Neutrophil (primary cell): ENCODE measurements around the gene PHAF1.

Experiments used
- H3K27ac ChIP-seq: fragments of 200-600 bp; sonication (generic); 2 replicates; pipeline ENCODE4 v1.5.1; 2016; ENCODE audit warnings: mild to moderate bottlenecking, moderate library complexity
- H3K27me3 ChIP-seq: fragments of 200-600 bp; sonication (generic); 2 replicates; pipeline ENCODE4 v1.6.0; 2016; ENCODE audit warnings: mild to moderate bottlenecking
- H3K36me3 ChIP-seq: fragments of 200-600 bp; sonication (generic); 2 replicates; pipeline ENCODE4 v1.5.1; 2017
- H3K4me1 ChIP-seq, 2 experiments: fragments of 200-600 bp in 1 of 2; sonication (generic) in 1 of 2; 1 replicate in 1 of 2; 2 replicates in 1 of 2; pipeline versions ENCODE4 v1.5.1 to v1.6.1; 2013 to 2016; ENCODE audit warnings: low read depth in 1 of 2, low read length in 1 of 2, mild to moderate bottlenecking in 1 of 2, moderate library complexity in 1 of 2; ENCODE audit not compliant: control insufficient read depth in 1 of 2, insufficient read depth in 1 of 2
- H3K4me3 ChIP-seq, 2 experiments: fragments of 200-600 bp in 1 of 2; sonication (generic) in 1 of 2; 1 replicate in 1 of 2; 2 replicates in 1 of 2; pipeline ENCODE4 v1.5.1; 2013 to 2016; ENCODE audit warnings: low read depth in 1 of 2, low read length in 1 of 2, mild to moderate bottlenecking in 1 of 2, moderate library complexity in 1 of 2
- H3K9me3 ChIP-seq: fragments of 200-600 bp; sonication (generic); 2 replicates; pipeline ENCODE4 v1.5.1; 2016
- TF ChIP-seq, protein P1 (sequence below): fragments of 200-600 bp; sonication (generic); IDR thresholded peaks from 2 replicates; pipeline ENCODE4 v1.5.1; 2016; ENCODE audit warnings: antibody characterized with exemption

PHAF1 gene

DNA sequence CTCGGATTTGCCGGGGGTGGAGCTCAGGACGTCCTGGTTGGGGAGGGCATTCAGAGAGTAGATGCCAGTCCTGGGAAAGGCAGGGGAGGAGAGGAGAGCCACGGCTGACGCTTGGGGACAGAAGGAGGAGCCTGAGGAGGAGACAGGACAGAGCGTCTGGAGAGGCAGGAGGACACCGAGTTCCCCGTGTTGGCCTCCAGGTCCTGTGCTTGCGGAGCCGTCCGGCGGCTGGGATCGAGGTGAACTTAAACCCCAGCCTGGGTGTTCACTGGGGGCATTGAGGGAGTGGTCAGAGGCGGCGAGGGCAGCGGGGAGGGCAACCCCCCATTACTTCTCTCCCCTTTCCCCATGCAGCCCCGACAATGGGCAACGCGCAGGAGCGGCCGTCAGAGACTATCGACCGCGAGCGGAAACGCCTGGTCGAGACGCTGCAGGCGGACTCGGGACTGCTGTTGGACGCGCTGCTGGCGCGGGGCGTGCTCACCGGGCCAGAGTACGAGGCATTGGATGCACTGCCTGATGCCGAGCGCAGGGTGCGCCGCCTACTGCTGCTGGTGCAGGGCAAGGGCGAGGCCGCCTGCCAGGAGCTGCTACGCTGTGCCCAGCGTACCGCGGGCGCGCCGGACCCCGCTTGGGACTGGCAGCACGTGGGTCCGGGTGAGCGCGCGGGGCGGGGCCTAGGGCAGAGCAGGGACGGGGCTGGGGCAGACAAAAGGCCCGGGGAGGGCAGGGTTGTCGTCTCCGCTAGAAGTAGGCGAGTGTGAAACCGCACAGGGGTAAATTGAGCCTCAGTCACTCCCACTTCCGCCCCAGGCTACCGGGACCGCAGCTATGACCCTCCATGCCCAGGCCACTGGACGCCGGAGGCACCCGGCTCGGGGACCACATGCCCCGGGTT lies 64.3 kb downstream of the PHAF1 start:
- H3K27ac ChIP-seq, result no peak overlapping the region
- H3K4me3 ChIP-seq, result peak overlapping the region; percentile 20 to 60
- no peaks in the 10 kb centered on the region for H3K9me3 ChIP-seq
- peaks cover 100% of the 10 kb centered on the region for H3K27me3 ChIP-seq
- H3K36me3 ChIP-seq, result no peaks in the 10 kb centered on the region
- TF ChIP-seq, protein P1, sequence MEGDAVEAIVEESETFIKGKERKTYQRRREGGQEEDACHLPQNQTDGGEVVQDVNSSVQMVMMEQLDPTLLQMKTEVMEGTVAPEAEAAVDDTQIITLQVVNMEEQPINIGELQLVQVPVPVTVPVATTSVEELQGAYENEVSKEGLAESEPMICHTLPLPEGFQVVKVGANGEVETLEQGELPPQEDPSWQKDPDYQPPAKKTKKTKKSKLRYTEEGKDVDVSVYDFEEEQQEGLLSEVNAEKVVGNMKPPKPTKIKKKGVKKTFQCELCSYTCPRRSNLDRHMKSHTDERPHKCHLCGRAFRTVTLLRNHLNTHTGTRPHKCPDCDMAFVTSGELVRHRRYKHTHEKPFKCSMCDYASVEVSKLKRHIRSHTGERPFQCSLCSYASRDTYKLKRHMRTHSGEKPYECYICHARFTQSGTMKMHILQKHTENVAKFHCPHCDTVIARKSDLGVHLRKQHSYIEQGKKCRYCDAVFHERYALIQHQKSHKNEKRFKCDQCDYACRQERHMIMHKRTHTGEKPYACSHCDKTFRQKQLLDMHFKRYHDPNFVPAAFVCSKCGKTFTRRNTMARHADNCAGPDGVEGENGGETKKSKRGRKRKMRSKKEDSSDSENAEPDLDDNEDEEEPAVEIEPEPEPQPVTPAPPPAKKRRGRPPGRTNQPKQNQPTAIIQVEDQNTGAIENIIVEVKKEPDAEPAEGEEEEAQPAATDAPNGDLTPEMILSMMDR, result no peak
- H3K4me1 ChIP-seq, result peaks cover 33 to 38% of the 10 kb centered on the region in 2 experiments

DNA sequence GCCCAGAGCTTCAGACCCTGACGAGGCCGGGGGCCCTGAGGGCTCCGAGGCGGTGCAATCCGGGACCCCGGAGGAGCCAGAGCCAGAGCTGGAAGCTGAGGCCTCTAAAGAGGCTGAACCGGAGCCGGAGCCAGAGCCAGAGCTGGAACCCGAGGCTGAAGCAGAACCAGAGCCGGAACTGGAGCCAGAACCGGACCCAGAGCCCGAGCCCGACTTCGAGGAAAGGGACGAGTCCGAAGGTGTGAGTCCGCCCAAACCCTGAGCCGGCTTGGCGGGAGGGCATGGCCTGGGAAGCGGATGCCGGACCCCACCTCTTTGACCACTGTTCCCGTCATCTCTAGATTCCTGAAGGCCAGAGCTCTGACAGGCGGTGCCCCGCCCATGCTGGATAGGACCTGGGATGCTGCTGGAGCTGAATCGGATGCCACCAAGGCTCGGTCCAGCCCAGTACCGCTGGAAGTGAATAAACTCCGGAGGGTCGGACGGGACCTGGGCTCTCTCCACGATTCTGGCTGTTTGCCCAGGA lies 65.0 kb downstream of the PHAF1 start:
- peaks cover 32 to 38% of the 10 kb centered on the region in 2 experiments for H3K4me1 ChIP-seq
- H3K9me3 ChIP-seq, result no peaks in the 10 kb centered on the region
- TF ChIP-seq, protein P1, result no peak
- H3K4me3 ChIP-seq, result peak overlapping the region; percentile 20 to 60
- H3K27ac ChIP-seq, result no peak overlapping the region
- H3K36me3 ChIP-seq, result no peaks in the 10 kb centered on the region
- peaks cover 100% of the 10 kb centered on the region for H3K27me3 ChIP-seq

GRCh38 chr16:67176662-67177061 lies 66.9 kb downstream of the PHAF1 start:
- Histone ChIP-seq H3K9me3 (no peaks in the 10 kb centered on the region), H3K4me3 (no peak overlapping the region), H3K27me3 (peaks cover 81% of the 10 kb centered on the region), H3K36me3 (no peaks in the 10 kb centered on the region), H3K4me1 (peaks cover 27 to 28% of the 10 kb centered on the region in 2 experiments), H3K27ac (no peak overlapping the region)
- TF ChIP-seq, protein P1, result no peak

- Histone ChIP-seq H3K4me1 (peaks cover 27 to 29% of the 10 kb centered on the region in 2 experiments), H3K27me3 (peaks cover 67% of the 10 kb centered on the region), H3K4me3 (peak overlapping the region; percentile 27 to 59), H3K27ac (no peak overlapping the region), H3K9me3 (no peaks in the 10 kb centered on the region), H3K36me3 (no peaks in the 10 kb centered on the region)
- TF ChIP-seq, protein P1, result peak; percentile 17
Observed at GRCh38 chr16:67177743-67178699, 68.3 kb downstream of the PHAF1 start.

DNA sequence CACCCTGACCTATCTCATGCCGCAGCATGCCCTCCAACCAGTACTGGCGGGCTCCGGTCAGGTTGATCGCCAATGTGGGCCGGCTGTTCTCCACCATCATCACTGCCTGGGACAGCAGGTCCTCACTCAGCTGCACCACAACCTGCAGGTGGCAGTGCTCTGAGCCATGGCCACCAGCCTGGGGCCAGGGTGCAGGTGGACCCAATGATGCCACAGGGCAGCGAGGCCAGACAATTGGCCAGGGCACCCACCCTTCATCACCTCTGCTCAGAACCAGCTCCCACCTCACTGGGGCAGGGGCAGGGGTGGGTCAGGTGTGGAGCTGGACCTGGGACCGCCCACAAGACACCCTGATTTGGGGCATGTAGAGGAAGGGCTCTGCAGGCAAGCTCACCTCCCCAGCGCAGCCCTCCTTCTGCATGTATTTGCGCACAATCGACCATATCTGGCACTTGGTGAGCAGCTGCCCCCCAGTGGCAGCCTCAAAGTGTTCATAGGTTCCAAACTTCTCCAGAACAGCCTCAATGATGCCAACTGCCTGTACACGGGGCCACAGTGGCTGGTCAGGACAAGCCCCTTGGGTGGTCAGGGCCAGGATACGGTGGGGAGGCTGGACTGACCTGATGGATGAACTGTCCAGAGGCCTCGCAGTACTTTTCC lies 69.8 kb downstream of the PHAF1 start:
- H3K4me1 ChIP-seq, result peaks cover 21 to 23% of the 10 kb centered on the region in 2 experiments
- peaks cover 56% of the 10 kb centered on the region for H3K27me3 ChIP-seq
- no peak overlapping the region for H3K27ac ChIP-seq
- H3K4me3 ChIP-seq, result no peak overlapping the region
- TF ChIP-seq, protein P1, result no peak
- no peaks in the 10 kb centered on the region for H3K36me3 ChIP-seq
- H3K9me3 ChIP-seq, result no peaks in the 10 kb centered on the region
